ENCODE results near the gene AGPAT3. TPM values are rescaled to one million over a fixed set of nuclear protein-coding genes. Genes with fewer than 3 reads are reported as not detected.
A peak's percentile ranks its signal among the peaks of the same experiment; 100 is the strongest.

AGPAT3 gene
- total and polyA plus RNA-seq, 8 donors = 9.9 to 83.1 (median 36.7) TPM

- peaks cover 14 to 58% (median 44%) of the 10 kb centered on the region in 4 donors for H3K4me1 ChIP-seq
- H3K27ac ChIP-seq = no peak overlapping the region
- no peak for DNase-seq
- peaks cover 12 to 37% (median 31%) of the 10 kb centered on the region in 4 donors for H3K36me3 ChIP-seq
- WGBS, 5 donors = 95 to 98% (median 97%) methylated on average over 23 to 26 of the region's 26 CpGs
- H3K9me3 ChIP-seq = no peaks in the 10 kb centered on the region
- no peaks in the 10 kb centered on the region for H3K27me3 ChIP-seq
- TF ChIP-seq EP300 (IDR thresholded peaks at IDR 0.05) (no peak), POLR2AphosphoS5 (IDR thresholded peaks at IDR 0.05) (no peak), CTCF (IDR thresholded peaks at IDR 0.05) (no peak), POLR2A (IDR thresholded peaks at IDR 0.05) (no peak)
- intact Hi-C loops (cut with DNase I; ENCODE audit: low total_unique reads) = no loop called here
- no peak overlapping the region for H3K4me3 ChIP-seq
Measured at GRCh38 chr21:43906585-43907370, 41.8 kb downstream of the AGPAT3 start.

GRCh38 chr21:43907751-43908150 lies 42.7 kb downstream of the AGPAT3 start:
- no peak for DNase-seq

GRCh38 chr21:43908167-43908566 lies 43.1 kb downstream of the AGPAT3 start:
- DNase-seq = no peak
- H3K36me3 ChIP-seq = peaks cover 12 to 41% (median 35%) of the 10 kb centered on the region in 4 donors
- peak overlapping the region in 2 of 5 donors; percentile 11 to 39 for H3K27ac ChIP-seq
- TF ChIP-seq POLR2A (IDR thresholded peaks at IDR 0.05) = no peak
- no peak for TF ChIP-seq POLR2AphosphoS5 (IDR thresholded peaks at IDR 0.05)
- no peak for TF ChIP-seq EP300 (IDR thresholded peaks at IDR 0.05)
- TF ChIP-seq CTCF (IDR thresholded peaks at IDR 0.05) = no peak
- 37 to 66% (median 56%) methylated on average over 7 to 8 of the region's 8 CpGs for WGBS, 5 donors
- peaks cover 0 to 10% (median 4%) of the 10 kb centered on the region in 4 donors for H3K9me3 ChIP-seq
- H3K4me1 ChIP-seq = peaks cover 12 to 51% (median 34%) of the 10 kb centered on the region in 4 donors
- H3K4me3 ChIP-seq = no peak overlapping the region
- H3K27me3 ChIP-seq = no peaks in the 10 kb centered on the region
- intact Hi-C loops (cut with DNase I; ENCODE audit: low total_unique reads) = no loop called here

More at GRCh38 chr21:43907751-43908150, 42.7 kb downstream of the AGPAT3 start:
- intact Hi-C loops (cut with DNase I; ENCODE audit: low total_unique reads) = no loop called here
- TF ChIP-seq EP300 (IDR thresholded peaks at IDR 0.05) = no peak
- no peak for TF ChIP-seq POLR2A (IDR thresholded peaks at IDR 0.05)
- no peak for TF ChIP-seq POLR2AphosphoS5 (IDR thresholded peaks at IDR 0.05)
- no peak for TF ChIP-seq CTCF (IDR thresholded peaks at IDR 0.05)
- 77 to 86% (median 79%) methylated on average over 22 of the region's 22 CpGs for WGBS, 5 donors
- Histone ChIP-seq H3K27me3 (no peaks in the 10 kb centered on the region), H3K27ac (peak overlapping the region in 1 of 5 donors; percentile 3), H3K9me3 (peaks cover 0 to 6% (median 3%) of the 10 kb centered on the region in 4 donors), H3K36me3 (peaks cover 12 to 41% (median 35%) of the 10 kb centered on the region in 4 donors), H3K4me1 (peaks cover 14 to 55% (median 37%) of the 10 kb centered on the region in 4 donors), H3K4me3 (no peak overlapping the region)

- H3K27ac ChIP-seq = no peak overlapping the region
- no peak for DNase-seq
- H3K36me3 ChIP-seq = peaks cover 9 to 32% (median 27%) of the 10 kb centered on the region in 4 donors
- TF ChIP-seq POLR2AphosphoS5 (IDR thresholded peaks at IDR 0.05) (no peak), POLR2A (IDR thresholded peaks at IDR 0.05) (no peak), EP300 (IDR thresholded peaks at IDR 0.05) (no peak), CTCF (IDR thresholded peaks at IDR 0.05) (no peak)
- 77 to 88% (median 85%) methylated on average over 19 of the region's 19 CpGs for WGBS, 5 donors
- H3K4me1 ChIP-seq = peaks cover 5 to 41% (median 22%) of the 10 kb centered on the region in 4 donors
- H3K27me3 ChIP-seq = no peaks in the 10 kb centered on the region
- H3K4me3 ChIP-seq = no peak overlapping the region
- H3K9me3 ChIP-seq = peaks cover 0 to 14% (median 4%) of the 10 kb centered on the region in 4 donors
- intact Hi-C loops (cut with DNase I; ENCODE audit: low total_unique reads) = no loop called here
Measured at GRCh38 chr21:43909741-43910400, 44.8 kb downstream of the AGPAT3 start.
